GM21786 (cell line): Measurements from ENCODE around the gene ATP6V1F.

Experiments used
- ATAC-seq: cut with Tn5 transposase; IDR thresholded peaks from one replicate; pipeline ENCODE4 v1.9.1; 2021; ENCODE audit not compliant: unreplicated experiment

ATP6V1F gene

DNA sequence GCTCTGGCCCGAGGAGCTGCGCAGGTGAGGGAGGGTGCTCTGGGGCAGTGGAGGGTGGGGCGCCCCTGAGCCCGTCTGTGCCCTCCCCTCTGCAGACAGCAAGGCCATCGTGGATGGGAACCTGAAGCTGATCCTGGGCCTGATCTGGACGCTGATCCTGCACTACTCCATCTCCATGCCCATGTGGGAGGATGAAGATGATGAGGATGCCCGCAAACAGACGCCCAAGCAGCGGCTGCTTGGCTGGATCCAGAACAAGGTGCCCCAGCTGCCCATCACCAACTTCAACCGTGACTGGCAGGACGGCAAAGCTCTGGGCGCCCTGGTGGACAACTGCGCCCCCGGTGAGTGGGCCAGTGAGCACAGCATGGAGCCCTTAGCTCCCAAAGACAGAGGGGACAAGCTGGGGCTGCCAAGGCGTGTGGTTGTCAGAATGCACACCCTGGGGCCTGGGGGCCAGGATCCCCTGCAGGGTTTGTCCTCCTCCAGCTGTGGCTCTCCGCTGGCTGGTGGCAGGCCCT is 27.4 kb upstream of the ATP6V1F start:
- ATAC-seq = no peak

DNA sequence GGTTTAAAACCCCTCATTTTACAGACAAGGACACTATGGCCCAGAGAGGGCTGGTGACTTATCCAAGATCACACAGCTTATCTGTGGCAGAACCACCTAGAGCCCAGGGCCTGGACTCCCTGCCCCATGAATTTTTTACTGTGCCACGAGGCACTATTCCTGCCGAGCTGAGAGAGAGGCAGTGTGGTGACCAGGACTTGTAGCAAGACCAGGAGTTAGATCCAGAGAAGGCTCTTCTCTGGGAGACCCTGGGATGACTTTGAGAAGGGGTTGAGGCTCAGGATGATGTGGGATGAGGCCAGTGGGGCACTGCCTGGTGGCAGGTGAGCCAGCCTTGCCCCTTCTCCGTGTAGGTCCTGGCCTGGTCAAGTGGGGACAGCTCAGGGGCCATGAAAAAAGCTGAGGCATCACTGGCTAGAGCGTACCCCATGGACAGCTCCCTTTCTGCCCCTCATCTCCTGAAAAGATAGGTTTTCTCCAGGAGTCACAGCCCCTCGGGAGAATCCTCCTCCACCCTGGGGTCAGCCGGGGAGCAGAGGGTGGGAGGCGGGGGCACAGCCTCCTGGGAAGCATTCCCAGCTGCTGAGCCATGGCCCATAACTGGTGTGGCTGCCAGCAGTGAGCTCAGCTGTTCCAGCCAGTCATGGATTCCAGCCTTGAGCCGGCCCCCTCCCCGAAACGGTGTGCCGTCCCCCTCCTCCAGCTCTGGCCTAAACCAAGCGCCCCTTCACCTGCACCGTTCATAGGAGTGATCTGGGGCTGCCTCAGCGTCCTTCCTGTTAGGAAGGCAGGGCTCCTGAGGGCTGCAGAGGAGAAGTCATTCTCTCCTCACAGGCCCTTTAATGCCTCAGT is 26.6 kb upstream of the ATP6V1F start:
- ATAC-seq = no peak

DNA sequence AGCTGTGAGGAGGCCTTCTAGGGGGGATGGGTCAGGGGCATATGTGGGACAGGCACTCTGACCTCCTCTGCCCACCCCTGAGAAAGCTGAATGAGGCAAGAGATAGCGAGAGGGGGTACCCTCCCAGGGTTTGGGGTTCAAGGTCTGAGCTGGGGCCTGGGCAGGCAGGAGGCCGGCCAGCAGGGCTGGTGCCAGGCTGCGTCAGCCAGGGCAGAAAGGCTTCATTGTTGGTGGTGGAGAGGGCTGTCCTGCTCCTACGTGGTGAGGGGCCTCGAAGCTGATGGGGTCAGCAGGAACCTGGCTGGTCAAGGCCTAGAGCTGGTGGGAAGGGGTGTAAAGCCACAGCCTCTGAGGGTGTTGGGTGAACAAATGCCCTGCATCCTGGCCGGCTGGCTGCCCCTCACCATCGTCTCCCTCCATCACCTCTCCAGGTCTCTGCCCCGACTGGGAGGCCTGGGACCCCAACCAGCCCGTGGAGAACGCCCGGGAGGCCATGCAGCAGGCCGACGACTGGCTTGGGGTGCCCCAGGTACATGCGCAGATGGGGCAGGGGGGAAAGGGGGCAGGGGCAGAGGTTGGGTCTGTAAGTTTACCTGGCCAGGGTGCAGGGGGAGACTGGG is 25.8 kb upstream of the ATP6V1F start:
- ATAC-seq = no peak

DNA sequence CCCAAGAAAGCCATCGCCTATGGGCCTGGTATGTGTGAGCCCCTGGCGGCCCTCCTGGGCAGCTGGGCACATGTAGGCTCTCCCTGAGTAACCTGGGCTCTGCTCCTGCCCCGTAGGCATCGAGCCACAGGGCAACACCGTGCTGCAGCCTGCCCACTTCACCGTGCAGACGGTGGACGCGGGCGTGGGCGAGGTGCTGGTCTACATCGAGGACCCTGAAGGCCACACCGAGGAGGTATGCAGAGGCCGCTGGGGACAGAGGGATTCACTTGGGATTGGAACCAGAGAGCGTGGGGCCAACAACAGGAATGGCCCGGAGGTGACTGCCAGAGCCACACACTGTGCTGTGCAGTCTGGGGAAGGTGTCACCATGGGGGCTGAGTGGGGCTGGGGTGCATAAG is 25.1 kb upstream of the ATP6V1F start:
- no peak for ATAC-seq

DNA sequence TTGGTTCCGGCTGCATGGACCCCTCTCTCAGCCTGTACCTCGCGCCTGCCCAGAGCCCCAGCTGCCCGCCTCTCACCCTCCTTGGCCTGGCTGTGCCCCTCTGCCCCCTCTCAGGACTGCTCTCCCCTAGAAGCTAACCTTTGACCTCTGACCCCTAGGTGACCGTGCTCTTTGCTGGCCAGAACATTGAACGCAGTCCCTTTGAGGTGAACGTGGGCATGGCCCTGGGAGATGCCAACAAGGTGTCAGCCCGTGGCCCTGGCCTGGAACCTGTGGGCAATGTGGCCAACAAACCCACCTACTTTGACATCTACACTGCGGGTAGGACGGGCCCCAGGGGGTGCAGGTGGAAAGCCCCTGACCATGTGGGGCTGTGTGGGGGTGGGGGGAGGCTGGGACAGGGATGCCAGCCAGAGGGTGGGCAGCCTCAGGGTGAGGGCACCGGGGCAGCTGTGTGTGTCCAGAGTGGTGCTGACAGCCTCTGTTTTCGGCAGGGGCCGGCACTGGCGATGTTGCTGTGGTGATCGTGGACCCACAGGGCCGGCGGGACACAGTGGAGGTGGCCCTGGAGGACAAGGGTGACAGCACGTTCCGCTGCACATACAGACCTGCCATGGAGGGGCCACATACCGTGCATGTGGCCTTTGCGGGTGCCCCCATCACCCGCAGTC is 24.4 kb upstream of the ATP6V1F start:
- no peak for ATAC-seq

DNA sequence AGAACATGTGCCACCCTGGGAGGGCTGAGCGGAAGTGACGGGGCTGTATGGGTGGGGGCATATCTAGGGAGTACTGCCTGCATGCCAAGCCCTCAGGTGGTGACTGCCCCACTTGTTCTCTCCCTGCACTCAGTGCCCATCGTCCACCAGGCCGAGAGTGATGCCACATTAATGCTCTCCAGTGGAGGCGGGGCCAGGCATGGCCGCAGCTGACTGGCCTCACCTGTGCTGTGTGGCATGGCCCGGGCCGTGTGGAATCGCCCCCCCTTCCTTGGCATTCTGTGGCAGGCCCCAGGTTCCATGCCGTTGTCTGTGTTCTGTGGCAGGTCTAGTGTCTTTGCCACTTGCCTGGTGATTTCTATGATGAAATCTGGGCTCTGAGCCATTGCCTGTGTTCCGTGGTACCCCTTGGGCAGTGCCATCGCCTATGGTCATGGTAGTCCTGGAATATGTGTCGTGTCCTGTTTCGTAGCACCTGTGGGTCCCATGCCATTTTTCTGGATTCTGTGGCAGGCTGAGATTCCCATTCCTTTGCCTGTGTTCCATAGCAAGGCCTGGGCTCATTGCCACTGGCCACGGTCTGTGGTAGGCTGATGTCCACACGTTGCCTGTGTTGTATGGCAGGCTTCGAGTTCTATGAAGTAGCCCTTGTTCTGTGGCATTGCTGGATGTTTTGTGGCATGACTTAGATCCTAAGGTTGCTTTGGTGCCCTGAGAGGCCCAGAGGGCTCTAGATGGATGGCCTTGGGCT is 23.5 kb upstream of the ATP6V1F start:
- no peak for ATAC-seq

DNA sequence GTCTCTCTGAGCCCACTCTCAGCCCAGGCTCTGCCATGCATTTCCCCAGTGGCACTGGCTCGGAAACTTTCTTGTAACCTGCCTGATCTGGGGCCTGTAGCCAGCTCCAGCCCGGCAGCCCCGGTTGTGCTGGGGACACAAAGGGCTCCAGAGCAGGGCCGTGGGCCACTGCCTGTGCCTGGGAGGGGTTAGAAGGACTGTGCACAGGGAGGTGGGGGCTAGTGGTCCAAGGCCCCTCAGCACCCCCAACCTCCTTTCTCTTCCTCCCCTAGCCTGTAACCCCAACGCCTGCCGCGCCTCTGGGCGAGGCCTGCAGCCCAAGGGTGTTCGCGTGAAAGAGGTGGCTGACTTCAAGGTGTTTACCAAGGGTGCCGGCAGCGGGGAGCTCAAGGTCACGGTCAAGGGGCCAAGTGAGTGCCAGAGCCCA is 22.9 kb upstream of the ATP6V1F start:
- no peak for ATAC-seq

DNA sequence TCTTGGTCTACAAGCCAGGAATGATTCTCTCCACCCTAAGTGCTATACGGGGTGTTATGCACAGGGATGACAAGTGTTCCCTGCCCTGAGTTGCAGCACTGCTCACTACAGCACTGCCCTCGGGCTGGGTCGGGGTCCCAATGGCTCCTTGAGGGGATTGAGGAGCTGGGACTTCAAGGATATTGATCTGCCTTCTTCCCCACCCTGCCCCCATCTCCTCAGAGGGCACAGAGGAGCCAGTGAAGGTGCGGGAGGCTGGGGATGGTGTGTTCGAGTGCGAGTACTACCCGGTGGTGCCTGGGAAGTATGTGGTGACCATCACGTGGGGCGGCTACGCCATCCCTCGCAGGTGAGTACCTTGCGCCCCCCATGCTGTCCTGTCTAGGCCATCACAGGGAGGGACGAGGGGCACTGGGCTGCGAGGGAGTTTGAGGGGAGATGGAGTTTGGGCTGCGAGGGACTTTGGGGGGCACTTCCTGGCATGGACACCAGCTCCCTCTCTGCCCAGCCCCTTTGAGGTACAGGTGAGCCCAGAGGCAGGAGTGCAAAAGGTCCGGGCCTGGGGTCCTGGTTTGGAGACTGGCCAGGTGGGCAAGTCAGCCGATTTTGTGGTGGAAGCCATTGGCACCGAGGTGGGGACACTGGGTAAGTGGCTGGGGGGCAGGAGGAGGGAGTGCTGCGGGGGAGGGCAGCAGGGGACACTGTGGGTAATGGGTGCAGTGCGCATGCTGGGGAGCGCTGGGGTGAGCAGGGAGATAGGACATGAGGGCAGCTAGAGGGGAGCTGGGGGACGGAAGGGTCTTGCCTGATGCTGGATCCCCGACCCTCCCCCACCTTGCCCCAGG is 22.1 kb upstream of the ATP6V1F start:
- ATAC-seq = no peak

DNA sequence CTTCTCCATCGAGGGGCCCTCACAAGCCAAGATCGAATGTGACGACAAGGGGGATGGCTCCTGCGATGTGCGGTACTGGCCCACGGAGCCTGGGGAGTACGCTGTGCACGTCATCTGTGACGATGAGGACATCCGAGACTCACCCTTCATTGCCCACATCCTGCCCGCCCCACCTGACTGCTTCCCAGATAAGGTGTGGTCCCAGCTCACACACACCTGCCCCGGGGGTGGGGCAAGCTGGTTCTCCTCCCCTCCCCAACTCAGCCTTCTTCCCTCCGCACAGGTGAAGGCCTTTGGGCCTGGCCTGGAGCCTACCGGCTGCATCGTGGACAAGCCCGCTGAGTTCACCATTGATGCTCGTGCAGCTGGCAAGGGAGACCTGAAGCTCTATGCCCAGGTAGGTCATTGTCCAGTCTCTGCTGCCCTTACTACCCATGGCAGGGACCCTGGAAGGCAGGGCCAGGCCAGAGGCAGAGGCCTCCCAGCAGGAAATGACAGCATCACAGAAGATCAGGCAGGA is 21.4 kb upstream of the ATP6V1F start:
- ATAC-seq = no peak

DNA sequence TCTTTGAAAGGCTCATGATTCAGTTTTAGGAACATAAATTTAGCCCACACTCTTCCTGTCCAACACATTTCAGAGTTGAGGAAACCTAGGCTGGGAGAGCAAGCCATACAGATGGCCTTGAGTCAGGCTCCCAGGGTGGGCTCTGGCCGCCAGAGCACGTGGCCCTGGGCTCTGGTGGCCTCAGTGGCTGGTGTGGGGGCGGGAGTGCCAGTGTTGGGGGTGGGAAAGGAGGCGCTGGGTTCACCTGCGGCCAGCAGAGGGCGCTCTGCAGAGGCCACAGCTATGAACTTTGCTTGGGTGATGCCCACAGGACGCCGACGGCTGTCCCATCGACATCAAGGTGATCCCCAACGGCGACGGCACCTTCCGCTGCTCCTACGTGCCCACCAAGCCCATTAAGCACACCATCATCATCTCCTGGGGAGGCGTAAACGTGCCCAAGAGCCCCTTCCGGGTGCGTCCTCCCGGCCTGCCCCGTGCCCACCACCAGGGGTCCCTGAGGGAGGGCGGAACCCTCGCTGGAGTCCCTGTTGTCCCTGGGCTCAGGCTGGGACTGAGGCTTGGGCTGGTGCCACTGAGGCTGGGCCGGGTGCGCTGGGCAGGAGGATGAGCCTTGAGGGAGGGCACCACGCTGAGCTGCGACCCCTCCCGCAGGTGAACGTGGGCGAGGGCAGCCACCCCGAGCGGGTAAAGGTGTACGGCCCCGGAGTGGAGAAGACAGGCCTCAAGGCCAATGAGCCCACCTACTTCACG is 20.6 kb upstream of the ATP6V1F start:
- ATAC-seq = no peak

DNA sequence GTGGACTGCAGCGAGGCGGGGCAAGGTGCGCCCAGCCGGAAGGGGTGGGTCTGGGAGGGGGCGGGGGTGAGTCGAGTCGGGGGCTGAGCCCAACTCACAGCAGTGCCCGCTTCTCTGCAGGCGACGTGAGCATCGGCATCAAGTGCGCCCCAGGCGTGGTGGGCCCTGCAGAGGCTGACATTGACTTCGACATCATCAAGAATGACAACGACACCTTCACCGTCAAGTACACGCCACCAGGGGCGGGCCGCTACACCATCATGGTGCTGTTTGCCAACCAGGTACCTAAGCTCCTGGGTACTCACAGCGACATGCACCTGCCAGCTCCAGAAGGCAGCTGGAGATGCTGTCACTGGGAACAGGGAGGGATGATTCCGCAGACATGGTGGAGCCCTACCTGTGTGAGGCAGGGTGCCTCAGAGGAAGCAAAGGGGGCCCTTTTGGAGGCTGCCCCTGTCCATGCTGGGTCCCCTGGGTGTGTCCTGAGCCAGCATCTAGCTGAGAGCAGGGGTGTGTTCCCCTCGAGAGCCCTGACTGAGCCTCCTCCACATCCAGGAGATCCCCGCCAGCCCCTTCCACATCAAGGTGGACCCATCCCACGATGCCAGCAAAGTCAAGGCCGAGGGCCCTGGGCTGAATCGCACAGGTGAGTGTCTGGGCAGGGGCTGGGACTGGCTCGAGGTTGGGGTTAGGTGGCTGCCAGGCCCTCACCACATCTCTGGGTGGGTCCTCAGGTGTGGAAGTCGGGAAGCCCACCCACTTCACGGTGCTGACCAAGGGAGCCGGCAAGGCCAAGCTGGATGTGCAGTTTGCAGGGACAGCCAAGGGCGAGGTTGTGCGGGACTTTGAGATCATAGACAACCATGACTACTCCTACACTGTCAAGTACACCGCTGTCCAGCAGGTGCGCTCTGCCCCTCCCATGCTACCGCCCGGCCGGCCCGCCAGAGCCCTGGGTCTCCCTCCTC is 19.7 kb upstream of the ATP6V1F start:
- no peak for ATAC-seq

DNA sequence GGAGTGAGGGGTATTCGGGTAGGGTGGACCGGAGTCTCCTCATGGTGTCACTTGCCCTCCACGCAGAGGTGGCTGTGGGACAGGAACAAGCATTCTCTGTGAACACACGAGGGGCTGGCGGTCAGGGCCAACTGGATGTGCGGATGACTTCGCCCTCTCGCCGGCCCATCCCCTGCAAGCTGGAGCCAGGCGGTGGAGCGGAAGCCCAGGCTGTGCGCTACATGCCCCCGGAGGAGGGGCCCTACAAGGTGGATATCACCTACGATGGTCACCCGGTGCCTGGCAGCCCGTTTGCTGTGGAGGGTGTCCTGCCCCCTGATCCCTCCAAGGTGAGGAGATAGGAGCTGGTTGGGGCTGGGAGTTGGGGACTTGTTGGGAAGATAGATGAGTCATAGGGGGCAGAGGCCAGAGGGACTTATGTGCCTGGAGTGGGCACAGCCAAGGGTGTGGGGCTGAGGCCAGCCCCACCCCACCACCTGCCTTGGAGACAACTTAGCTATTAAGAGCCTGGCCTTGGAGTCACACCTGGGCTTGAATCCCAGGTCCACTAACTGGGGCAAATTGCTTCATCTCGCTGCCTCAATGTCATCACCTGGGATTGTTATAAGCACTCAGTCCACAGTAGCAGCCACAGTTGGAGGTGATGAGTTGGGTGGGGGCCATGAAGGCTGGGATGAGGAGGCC is 18.6 kb upstream of the ATP6V1F start:
- no peak for ATAC-seq

DNA sequence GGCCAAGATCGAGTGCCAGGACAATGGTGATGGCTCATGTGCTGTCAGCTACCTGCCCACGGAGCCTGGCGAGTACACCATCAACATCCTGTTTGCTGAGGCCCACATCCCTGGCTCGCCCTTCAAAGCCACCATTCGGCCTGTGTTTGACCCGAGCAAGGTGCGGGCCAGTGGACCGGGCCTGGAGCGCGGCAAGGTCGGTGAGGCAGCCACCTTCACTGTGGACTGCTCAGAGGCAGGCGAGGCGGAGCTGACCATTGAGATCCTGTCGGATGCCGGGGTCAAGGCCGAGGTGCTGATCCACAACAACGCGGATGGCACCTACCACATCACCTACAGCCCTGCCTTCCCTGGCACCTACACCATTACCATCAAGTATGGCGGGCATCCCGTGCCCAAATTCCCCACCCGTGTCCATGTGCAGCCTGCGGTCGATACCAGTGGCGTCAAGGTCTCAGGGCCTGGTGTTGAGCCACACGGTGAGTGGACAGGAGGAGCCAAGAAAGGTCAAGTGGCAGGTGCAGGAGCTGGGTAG is 17.8 kb upstream of the ATP6V1F start:
- ATAC-seq = no peak

DNA sequence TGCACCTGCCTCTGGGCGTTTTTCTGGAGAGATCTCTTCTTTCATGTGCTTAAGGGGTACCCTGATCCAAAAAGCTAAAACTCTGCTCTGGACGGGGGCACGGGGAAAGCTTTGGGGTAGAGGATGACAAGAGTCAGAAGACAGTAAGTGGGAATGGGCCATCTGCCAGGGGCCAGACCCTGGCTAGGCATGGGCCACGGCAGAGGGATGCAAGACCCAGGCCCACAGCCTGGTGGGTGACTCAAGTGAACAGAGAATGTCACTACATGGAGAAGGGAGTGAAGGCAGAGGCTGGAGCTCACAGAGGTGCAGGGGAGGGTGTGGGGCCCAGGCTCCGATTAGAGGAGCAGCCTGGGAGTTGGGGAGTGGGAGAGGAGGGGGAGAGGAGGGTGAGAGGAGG is 17.2 kb upstream of the ATP6V1F start:
- ATAC-seq = no peak

DNA sequence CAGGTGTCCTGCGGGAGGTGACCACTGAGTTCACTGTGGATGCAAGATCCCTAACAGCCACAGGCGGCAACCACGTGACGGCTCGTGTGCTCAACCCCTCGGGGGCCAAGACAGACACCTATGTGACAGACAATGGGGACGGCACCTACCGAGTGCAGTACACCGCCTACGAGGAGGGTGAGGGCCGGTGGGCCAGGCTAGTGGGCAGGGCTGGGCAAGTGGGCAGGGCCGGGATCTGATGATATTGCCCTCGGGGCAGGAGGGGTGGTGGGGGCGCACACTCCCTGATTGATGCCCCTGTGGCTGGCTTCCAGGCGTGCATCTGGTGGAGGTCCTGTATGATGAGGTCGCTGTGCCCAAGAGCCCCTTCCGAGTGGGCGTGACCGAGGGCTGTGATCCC is 16.7 kb upstream of the ATP6V1F start:
- no peak for ATAC-seq

DNA sequence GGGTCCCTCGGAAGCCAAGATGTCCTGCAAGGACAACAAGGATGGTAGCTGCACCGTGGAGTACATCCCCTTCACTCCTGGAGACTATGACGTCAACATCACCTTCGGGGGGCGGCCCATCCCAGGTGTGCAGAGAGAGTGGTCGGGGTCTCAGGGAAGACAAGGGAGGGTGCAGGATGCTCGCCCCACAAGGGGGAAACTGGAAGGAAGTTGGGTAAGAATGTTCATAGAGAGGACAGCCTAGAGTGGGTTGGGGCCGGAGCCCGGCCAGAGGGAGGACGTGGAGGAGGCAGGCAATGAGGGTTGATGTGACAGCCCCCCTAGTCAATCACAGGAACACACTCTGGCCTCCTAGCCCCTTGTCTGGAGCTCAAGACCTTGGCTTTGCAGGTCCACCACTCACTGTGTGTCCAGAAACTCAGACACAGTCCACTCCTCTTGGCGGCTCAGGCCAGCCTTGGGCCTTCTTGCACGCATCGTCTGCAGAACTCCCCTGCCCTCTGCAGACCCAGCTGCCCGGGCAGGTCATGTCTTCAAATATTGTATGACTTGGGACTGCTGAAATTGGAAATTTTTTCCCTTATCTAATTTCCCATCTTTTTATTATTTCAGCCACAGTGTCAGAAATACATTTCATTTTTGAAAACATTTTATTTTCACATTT is 15.7 kb upstream of the ATP6V1F start:
- no peak for ATAC-seq

DNA sequence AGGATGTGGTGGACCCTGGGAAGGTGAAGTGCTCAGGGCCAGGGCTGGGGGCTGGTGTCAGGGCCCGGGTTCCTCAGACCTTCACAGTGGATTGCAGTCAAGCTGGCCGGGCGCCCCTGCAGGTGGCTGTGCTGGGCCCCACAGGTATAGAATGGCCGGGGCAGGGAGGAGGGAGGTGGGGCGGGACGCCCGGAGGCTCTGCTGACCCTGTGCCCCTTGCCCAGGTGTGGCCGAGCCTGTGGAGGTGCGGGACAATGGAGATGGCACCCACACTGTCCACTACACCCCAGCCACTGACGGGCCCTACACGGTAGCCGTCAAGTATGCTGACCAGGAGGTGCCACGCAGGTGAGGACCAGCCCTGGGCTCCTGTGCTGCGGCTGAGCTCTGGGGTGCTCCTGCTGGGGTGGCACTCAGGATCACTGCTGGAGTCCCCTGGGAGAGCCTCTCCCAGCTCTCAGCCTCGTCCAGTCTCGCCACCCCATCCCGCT is 14.9 kb upstream of the ATP6V1F start:
- ATAC-seq = no peak
